ENCODE measurements around the gene TTLL5. TPM values are rescaled to one million over a fixed set of nuclear protein-coding genes. Genes with fewer than 3 reads are reported as not detected.

TTLL5 gene
- total RNA-seq, 4 donors from 2014 or later: 14.2 to 27.1 (median 21.2) TPM

GRCh38 chr14:75854111-75854799 is 193.2 kb downstream of the TTLL5 start:
- Histone ChIP-seq H3K9me3 (no peaks in the 10 kb centered on the region), H3K27me3 (no peaks in the 10 kb centered on the region), H3K4me1 (no peaks in the 10 kb centered on the region), H3K36me3 (peaks cover 0 to 6% (median 0%) of the 10 kb centered on the region in 3 donors), H3K27ac (no peak overlapping the region), H3K4me3 (no peak overlapping the region)
- 73 to 76% methylated on average over 6 of the region's 6 CpGs for WGBS, 2 donors
- intact Hi-C loops (cut with DNase I): no loop called here
- TF ChIP-seq, protein P1, sequence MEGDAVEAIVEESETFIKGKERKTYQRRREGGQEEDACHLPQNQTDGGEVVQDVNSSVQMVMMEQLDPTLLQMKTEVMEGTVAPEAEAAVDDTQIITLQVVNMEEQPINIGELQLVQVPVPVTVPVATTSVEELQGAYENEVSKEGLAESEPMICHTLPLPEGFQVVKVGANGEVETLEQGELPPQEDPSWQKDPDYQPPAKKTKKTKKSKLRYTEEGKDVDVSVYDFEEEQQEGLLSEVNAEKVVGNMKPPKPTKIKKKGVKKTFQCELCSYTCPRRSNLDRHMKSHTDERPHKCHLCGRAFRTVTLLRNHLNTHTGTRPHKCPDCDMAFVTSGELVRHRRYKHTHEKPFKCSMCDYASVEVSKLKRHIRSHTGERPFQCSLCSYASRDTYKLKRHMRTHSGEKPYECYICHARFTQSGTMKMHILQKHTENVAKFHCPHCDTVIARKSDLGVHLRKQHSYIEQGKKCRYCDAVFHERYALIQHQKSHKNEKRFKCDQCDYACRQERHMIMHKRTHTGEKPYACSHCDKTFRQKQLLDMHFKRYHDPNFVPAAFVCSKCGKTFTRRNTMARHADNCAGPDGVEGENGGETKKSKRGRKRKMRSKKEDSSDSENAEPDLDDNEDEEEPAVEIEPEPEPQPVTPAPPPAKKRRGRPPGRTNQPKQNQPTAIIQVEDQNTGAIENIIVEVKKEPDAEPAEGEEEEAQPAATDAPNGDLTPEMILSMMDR (IDR thresholded peaks at IDR 0.05): no peak
- no peak for TF ChIP-seq POLR2A (IDR thresholded peaks at IDR 0.05)
- no peak for DNase-seq

DNA sequence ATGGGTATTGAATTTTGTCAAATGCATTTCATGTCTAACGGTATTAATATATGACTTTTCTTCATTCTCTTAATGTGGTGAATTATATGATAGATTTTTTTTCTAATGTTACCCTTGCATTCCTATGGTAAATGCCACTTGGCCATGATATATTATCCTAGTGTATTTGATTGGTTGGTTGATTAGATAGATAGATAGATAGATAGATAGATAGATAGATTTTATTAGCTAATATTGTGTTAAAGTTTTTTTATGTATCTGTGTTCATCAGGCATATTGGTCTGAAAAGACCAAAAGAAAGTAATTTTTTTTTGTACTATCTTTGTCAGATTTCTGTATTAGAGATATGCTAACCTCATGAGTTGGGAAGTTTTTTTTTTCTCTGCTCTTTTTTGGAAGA is 196.2 kb downstream of the TTLL5 start:
- H3K27ac ChIP-seq: no peak overlapping the region
- H3K27me3 ChIP-seq: no peaks in the 10 kb centered on the region
- 100% methylated on average over 1 of the region's 1 CpG for WGBS, 2 donors
- no peak for TF ChIP-seq POLR2A (IDR thresholded peaks at IDR 0.05)
- TF ChIP-seq, protein P1 (IDR thresholded peaks at IDR 0.05): no peak
- H3K36me3 ChIP-seq: no peaks in the 10 kb centered on the region
- H3K4me3 ChIP-seq: no peak overlapping the region
- intact Hi-C loops (cut with DNase I): no loop called here
- no peak for DNase-seq
- peaks cover 0 to 3% (median 0%) of the 10 kb centered on the region in 3 donors for H3K4me1 ChIP-seq
- H3K9me3 ChIP-seq: no peaks in the 10 kb centered on the region

- Histone ChIP-seq H3K27me3 (no peaks in the 10 kb centered on the region), H3K27ac (no peak overlapping the region), H3K4me3 (no peak overlapping the region), H3K4me1 (peaks cover 0 to 3% (median 0%) of the 10 kb centered on the region in 3 donors), H3K36me3 (no peaks in the 10 kb centered on the region), H3K9me3 (no peaks in the 10 kb centered on the region)
- WGBS, 2 donors: 74 to 87% methylated on average over 2 of the region's 2 CpGs
- TF ChIP-seq POLR2A (IDR thresholded peaks at IDR 0.05): no peak
- TF ChIP-seq, protein P1 (IDR thresholded peaks at IDR 0.05): no peak
- DNase-seq: no peak
- intact Hi-C loops (cut with DNase I): no loop called here
These were observed 197.3 kb downstream of the TTLL5 start for GRCh38 chr14:75858362-75858761.

- TF ChIP-seq POLR2A (IDR thresholded peaks at IDR 0.05): no peak
- TF ChIP-seq, protein P1 (IDR thresholded peaks at IDR 0.05): no peak
- Histone ChIP-seq H3K27ac (no peak overlapping the region), H3K4me1 (peaks cover 0 to 3% (median 0%) of the 10 kb centered on the region in 3 donors), H3K27me3 (no peaks in the 10 kb centered on the region), H3K36me3 (no peaks in the 10 kb centered on the region), H3K9me3 (no peaks in the 10 kb centered on the region), H3K4me3 (no peak overlapping the region)
- 77 to 78% methylated on average over 3 of the region's 3 CpGs for WGBS, 2 donors
- intact Hi-C loops (cut with DNase I): no loop called here
- no peak for DNase-seq
These were observed 198.7 kb downstream of the TTLL5 start for GRCh38 chr14:75859746-75860145.

DNA sequence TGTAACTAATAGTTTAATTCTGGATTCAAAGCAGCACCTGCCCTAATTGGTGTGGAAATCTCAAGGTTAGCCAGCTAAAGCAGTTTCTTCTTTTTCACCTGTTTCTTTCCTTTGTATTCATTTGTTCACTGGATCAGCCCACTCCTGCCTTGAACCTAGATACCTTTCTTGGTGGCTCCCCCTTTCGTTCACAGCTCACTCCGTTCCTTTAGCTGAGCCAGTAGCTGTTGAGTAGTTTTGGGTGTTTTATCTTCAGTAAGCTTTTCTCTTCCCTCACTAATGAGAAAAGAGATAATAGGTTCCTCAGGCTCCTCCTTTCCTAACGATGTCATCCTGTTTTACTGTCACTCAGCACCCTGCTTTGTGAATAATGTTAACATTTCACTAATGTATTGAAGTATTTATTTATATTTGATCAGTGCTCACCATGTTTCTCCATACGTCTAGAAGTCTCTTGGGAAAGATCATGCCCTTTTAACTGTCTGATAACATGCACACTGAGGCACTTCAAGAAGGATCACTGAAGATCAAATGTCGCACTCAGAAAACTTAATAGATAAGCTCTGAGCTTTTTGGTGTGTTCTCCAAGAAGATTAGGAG is 199.6 kb downstream of the TTLL5 start:
- H3K9me3 ChIP-seq: no peaks in the 10 kb centered on the region
- DNase-seq: no peak
- TF ChIP-seq, protein P1 (IDR thresholded peaks at IDR 0.05): no peak
- H3K4me1 ChIP-seq: peaks cover 0 to 3% (median 0%) of the 10 kb centered on the region in 3 donors
- intact Hi-C loops (cut with DNase I): no loop called here
- H3K27me3 ChIP-seq: no peaks in the 10 kb centered on the region
- peak overlapping the region in 1 of 4 donors; percentile 26 for H3K27ac ChIP-seq
- no peak overlapping the region for H3K4me3 ChIP-seq
- H3K36me3 ChIP-seq: no peaks in the 10 kb centered on the region
- WGBS, 2 donors: 80 to 82% methylated on average over 5 of the region's 5 CpGs
